Left ventricle myocardium inferior (tissue), 1 donor: ENCODE measurements around the gene RUNX3. TPM values are rescaled to one million over a fixed set of nuclear protein-coding genes. Genes with fewer than 3 reads are reported as not detected.

Source experiments
- DNase-seq: peaks from one replicate; pipeline ENCODE4 v3.0.0-alpha.2; 2020
- H3K27ac ChIP-seq: fragments of 200-600 bp; replicated peaks from 2 replicates; pipeline ENCODE4 v1.8.0; 2021
- H3K27me3 ChIP-seq: fragments of 200-600 bp; 2 replicates; pipeline ENCODE4 v1.8.0; 2021; ENCODE audit warnings: low read depth
- H3K36me3 ChIP-seq: fragments of 200-600 bp; 2 replicates; pipeline ENCODE4 v1.8.0; 2021
- H3K4me1 ChIP-seq: fragments of 200-600 bp; 2 replicates; pipeline ENCODE4 v1.8.0; 2021
- H3K4me3 ChIP-seq: fragments of 200-600 bp; 2 replicates; pipeline ENCODE4 v1.8.0; 2021; ENCODE audit warnings: mild to moderate bottlenecking, moderate library complexity
- H3K9me3 ChIP-seq: fragments of 200-600 bp; replicated peaks from 2 replicates; pipeline ENCODE4 v1.8.0; 2021
- CTCF ChIP-seq: fragments of 200-600 bp; IDR thresholded peaks from 2 replicates; pipeline ENCODE4 v1.8.0; 2021; ENCODE audit warnings: antibody characterized with exemption, mild to moderate bottlenecking, borderline replicate concordance
- intact Hi-C: fragments of 100-400 bp; cut with micrococcal nuclease; formaldehyde crosslinking; loops from one replicate; pipeline ENCODE4 v1.11.0; 2022
- total RNA-seq: library from RNA; stranded (reverse); fragmentation: NEBNext Ultra II Directional; extraction: Animal tissue kit (Norgen Biotek cat#: 25700); gene quantifications from one replicate; pipeline ENCODE4 v1.2.1, GENCODE V29; 2021
- donor health status: DM: no; HTN: yes; CAD: no; lungs with severe emphysema.

Gene RUNX3
- total RNA-seq, 1 donor from 2014 or later, result 0.52 TPM

- Histone ChIP-seq H3K27ac (no peak overlapping the region), H3K36me3 (no peaks in the 10 kb centered on the region), H3K4me3 (no peak overlapping the region), H3K4me1 (no peaks in the 10 kb centered on the region), H3K27me3 (peaks cover 98% of the 10 kb centered on the region), H3K9me3 (no peaks in the 10 kb centered on the region)
- TF ChIP-seq CTCF, result no peak
- intact Hi-C loops, result no loop called here
- no peak for DNase-seq
These were observed 37.9 kb upstream of the RUNX3 start for GRCh38 chr1:24967962-24968361.

- no peak for TF ChIP-seq CTCF
- no peak for DNase-seq
- Histone ChIP-seq H3K27me3 (peaks cover 98% of the 10 kb centered on the region), H3K4me1 (no peaks in the 10 kb centered on the region), H3K4me3 (no peak overlapping the region), H3K27ac (no peak overlapping the region), H3K36me3 (no peaks in the 10 kb centered on the region), H3K9me3 (no peaks in the 10 kb centered on the region)
- intact Hi-C loops, result no loop called here
These were observed 37.5 kb upstream of the RUNX3 start for GRCh38 chr1:24967555-24967954.

- DNase-seq, result no peak
- H3K27me3 ChIP-seq, result peaks cover 99% of the 10 kb centered on the region
- TF ChIP-seq CTCF, result no peak
These were observed 36.8 kb upstream of the RUNX3 start for GRCh38 chr1:24966724-24967346.

GRCh38 chr1:24966121-24966723 is 36.1 kb upstream of the RUNX3 start:
- Histone ChIP-seq H3K4me1 (no peaks in the 10 kb centered on the region), H3K4me3 (no peak overlapping the region), H3K9me3 (no peaks in the 10 kb centered on the region), H3K27ac (no peak overlapping the region), H3K27me3 (peaks cover 99% of the 10 kb centered on the region), H3K36me3 (no peaks in the 10 kb centered on the region)
- TF ChIP-seq CTCF, result no peak
- intact Hi-C loops, result no loop called here
- DNase-seq, result no peak

More at GRCh38 chr1:24966724-24967346, 36.8 kb upstream of the RUNX3 start:
- no peaks in the 10 kb centered on the region for H3K9me3 ChIP-seq
- no peaks in the 10 kb centered on the region for H3K36me3 ChIP-seq
- H3K4me1 ChIP-seq, result no peaks in the 10 kb centered on the region
- intact Hi-C loops, result no loop called here
- H3K27ac ChIP-seq, result no peak overlapping the region
- no peak overlapping the region for H3K4me3 ChIP-seq

- no peak for TF ChIP-seq CTCF
- Histone ChIP-seq H3K27me3 (peaks cover 99% of the 10 kb centered on the region), H3K27ac (no peak overlapping the region), H3K4me1 (no peaks in the 10 kb centered on the region), H3K36me3 (no peaks in the 10 kb centered on the region), H3K4me3 (no peak overlapping the region), H3K9me3 (no peaks in the 10 kb centered on the region)
- no peak for DNase-seq
- intact Hi-C loops, result no loop called here
These were observed 35.5 kb upstream of the RUNX3 start for GRCh38 chr1:24965571-24965930.
